Measurements from ENCODE around the gene TOR2A. TPM values are rescaled to one million over a fixed set of nuclear protein-coding genes. Genes with fewer than 3 reads are reported as not detected.

The TOR2A gene
- total and polyA plus RNA-seq, 2 donors from 2014 or later, result 12.7 to 14.5 TPM

DNA sequence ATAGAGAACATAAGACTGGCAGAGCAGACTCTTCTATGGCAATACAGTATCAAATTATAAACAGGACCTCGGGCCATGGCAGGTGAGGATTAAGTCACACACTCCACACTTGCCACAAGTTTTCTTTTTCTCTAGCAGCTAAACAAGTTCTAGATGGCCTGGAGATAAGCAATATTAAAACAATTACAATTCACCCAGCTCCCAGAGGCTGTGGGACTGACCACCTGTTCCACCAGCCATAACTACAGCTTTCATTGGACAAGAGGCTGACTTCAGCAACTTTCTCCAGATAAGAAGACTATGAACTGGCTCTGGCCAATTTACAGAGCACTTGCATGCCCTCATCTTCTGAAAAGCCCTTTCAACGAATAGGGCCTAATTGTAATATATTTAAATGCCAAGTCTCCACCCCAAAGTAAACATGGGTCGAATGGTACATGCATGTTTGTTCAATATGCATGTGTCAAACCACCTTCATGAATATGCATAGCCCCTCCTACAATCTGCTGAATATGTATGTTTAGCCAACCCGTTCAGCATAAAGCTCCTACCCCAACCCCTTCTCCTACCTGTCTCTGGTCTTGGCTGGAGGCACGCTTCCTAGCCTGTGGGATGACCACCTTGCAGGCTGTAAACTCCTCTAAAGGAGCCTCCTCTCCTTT, 34.4 kb downstream of the TOR2A start:
- intact Hi-C loops (cut with DNase I), result no loop called here
- Histone ChIP-seq H3K4me1 (ENCODE audit: control insufficient read depth in 2 of 3, insufficient read depth in 2 of 3, low read depth in 1 of 3, low read length in 3 of 3) (peaks cover 0 to 8% (median 0%) of the 10 kb centered on the region in 3 donors), H3K36me3 (ENCODE audit: control insufficient read depth in 2 of 3, insufficient read depth in 3 of 3, low read length in 3 of 3) (no peaks in the 10 kb centered on the region), H3K4me3 (ENCODE audit: low read length in 3 of 3) (no peak overlapping the region), H3K27me3 (ENCODE audit: control insufficient read depth, insufficient read depth, low read length) (no peaks in the 10 kb centered on the region), H3K27ac (ENCODE audit: low read depth in 2 of 2, low read length in 2 of 2) (no peak overlapping the region), H3K9ac (ENCODE audit: low read length in 3 of 3) (no peak overlapping the region), H3K9me3 (ENCODE audit: control insufficient read depth in 2 of 3, insufficient read depth in 1 of 3, low read length in 3 of 3) (no peaks in the 10 kb centered on the region)
- FAIRE-seq (no peak), DNase-seq (peak in 3 of 5 donors; percentile 4 to 49 (median 34))
- TF ChIP-seq, protein P1, sequence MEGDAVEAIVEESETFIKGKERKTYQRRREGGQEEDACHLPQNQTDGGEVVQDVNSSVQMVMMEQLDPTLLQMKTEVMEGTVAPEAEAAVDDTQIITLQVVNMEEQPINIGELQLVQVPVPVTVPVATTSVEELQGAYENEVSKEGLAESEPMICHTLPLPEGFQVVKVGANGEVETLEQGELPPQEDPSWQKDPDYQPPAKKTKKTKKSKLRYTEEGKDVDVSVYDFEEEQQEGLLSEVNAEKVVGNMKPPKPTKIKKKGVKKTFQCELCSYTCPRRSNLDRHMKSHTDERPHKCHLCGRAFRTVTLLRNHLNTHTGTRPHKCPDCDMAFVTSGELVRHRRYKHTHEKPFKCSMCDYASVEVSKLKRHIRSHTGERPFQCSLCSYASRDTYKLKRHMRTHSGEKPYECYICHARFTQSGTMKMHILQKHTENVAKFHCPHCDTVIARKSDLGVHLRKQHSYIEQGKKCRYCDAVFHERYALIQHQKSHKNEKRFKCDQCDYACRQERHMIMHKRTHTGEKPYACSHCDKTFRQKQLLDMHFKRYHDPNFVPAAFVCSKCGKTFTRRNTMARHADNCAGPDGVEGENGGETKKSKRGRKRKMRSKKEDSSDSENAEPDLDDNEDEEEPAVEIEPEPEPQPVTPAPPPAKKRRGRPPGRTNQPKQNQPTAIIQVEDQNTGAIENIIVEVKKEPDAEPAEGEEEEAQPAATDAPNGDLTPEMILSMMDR (IDR thresholded peaks at IDR 0.05; ENCODE audit: borderline replicate concordance, extremely low read depth, insufficient read depth), result no peak

DNA sequence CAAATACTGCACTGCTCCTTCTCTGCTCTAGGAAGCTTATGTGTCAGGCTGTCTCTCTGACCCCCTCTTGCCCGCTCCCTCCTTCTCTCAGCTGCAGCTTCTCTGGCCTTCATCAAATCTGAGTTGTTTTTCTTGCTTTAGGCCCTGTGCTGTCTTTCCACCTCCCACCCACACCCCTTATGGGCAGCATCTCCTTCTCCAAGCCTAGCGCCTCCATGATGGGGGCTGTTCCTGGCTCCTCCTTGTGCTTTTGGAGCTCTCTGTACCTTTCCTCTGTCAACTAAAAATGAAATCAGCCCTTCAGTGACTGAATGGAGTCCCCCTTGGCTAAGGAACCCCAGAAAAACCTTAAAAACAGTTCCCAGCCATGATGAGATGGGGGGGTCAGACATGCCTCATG, 35.0 kb downstream of the TOR2A start:
- no peaks in the 10 kb centered on the region for H3K36me3 ChIP-seq (ENCODE audit: control insufficient read depth in 2 of 3, insufficient read depth in 3 of 3, low read length in 3 of 3)
- DNase-seq (no peak), FAIRE-seq (no peak)
- H3K9ac ChIP-seq (ENCODE audit: low read length in 3 of 3), result no peak overlapping the region
- TF ChIP-seq, protein P1 (IDR thresholded peaks at IDR 0.05; ENCODE audit: borderline replicate concordance, extremely low read depth, insufficient read depth), result no peak
- H3K9me3 ChIP-seq (ENCODE audit: control insufficient read depth in 2 of 3, insufficient read depth in 1 of 3, low read length in 3 of 3), result no peaks in the 10 kb centered on the region
- intact Hi-C loops (cut with DNase I), result no loop called here
- no peaks in the 10 kb centered on the region for H3K27me3 ChIP-seq (ENCODE audit: control insufficient read depth, insufficient read depth, low read length)
- H3K4me3 ChIP-seq (ENCODE audit: low read length in 3 of 3), result no peak overlapping the region
- no peak overlapping the region for H3K27ac ChIP-seq (ENCODE audit: low read depth in 2 of 2, low read length in 2 of 2)
- peaks cover 0 to 8% (median 0%) of the 10 kb centered on the region in 3 donors for H3K4me1 ChIP-seq (ENCODE audit: control insufficient read depth in 2 of 3, insufficient read depth in 2 of 3, low read depth in 1 of 3, low read length in 3 of 3)

DNA sequence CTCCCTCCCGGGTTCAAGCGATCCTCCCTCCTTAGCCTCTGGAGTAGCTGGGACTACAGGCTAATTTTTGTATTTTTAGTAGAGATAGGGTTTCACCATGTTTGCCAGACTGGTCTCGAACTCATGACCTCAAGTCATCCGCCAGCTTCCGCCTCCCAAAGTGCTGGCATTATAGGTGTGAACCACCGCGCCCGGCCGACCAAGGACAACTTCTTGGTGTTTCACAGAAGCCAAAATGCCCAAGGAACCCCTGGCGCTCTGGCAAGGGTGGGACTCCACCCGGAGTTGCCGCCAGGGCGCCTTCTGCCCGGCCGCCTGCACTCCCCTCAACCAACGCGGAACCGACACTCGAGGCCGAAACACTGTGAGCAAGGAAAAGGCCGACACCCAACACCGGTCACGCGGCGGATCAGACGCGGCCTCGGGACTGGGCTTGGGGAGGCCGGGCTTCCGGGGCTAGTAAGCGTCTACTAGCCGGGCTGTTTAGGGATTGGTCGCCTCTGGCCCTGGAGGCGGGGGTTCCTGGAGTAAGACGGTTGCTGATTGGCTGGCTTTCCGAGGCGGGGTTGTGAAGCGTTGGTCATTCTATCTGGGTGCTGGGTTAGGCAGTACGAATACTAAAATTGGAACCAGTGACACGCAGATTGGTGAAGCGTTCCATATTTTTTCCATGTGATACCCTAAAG, 36.0 kb downstream of the TOR2A start:
- Histone ChIP-seq H3K9ac (ENCODE audit: low read length in 3 of 3) (peak overlapping the region in 1 of 3 donors; percentile 34), H3K27me3 (ENCODE audit: control insufficient read depth, insufficient read depth, low read length) (no peaks in the 10 kb centered on the region), H3K36me3 (ENCODE audit: control insufficient read depth in 2 of 3, insufficient read depth in 3 of 3, low read length in 3 of 3) (no peaks in the 10 kb centered on the region), H3K4me3 (ENCODE audit: low read length in 3 of 3) (peak overlapping the region; percentile 26 to 52 (median 30)), H3K9me3 (ENCODE audit: control insufficient read depth in 2 of 3, insufficient read depth in 1 of 3, low read length in 3 of 3) (no peaks in the 10 kb centered on the region), H3K4me1 (ENCODE audit: control insufficient read depth in 2 of 3, insufficient read depth in 2 of 3, low read depth in 1 of 3, low read length in 3 of 3) (peaks cover 0 to 8% (median 0%) of the 10 kb centered on the region in 3 donors), H3K27ac (ENCODE audit: low read depth in 2 of 2, low read length in 2 of 2) (peak overlapping the region; percentile 83 to 89)
- intact Hi-C loops (cut with DNase I), result no loop called here
- DNase-seq (peak; percentile 96 to 99 (median 97)), FAIRE-seq (peak; percentile 86)
- TF ChIP-seq, protein P1 (IDR thresholded peaks at IDR 0.05; ENCODE audit: borderline replicate concordance, extremely low read depth, insufficient read depth), result peak; percentile 1
